IPS DF 6.9 (cell line): Measurements from ENCODE around the gene FAM187B.

Experiments
- DNase-seq: peaks from one replicate; pipeline ENCODE4 v3.0.0-alpha.2; 2013; ENCODE audit warnings: low read depth, low spot score
- H3K27ac ChIP-seq: one replicate; pipeline ENCODE4 v1.5.1; 2013; ENCODE audit warnings: low read length, control low read depth
- H3K27me3 ChIP-seq: 2 replicates; pipeline ENCODE4 v1.6.1; 2013; ENCODE audit warnings: mild to moderate bottlenecking, low read length; ENCODE audit not compliant: control insufficient read depth, insufficient read depth
- H3K36me3 ChIP-seq: 2 replicates; pipeline ENCODE4 v1.6.1; 2013; ENCODE audit warnings: low read length; ENCODE audit not compliant: control insufficient read depth, insufficient read depth
- H3K4me1 ChIP-seq: 2 replicates; pipeline ENCODE4 v1.6.1; 2013; ENCODE audit warnings: low read length; ENCODE audit not compliant: control insufficient read depth, insufficient read depth
- H3K4me3 ChIP-seq: 2 replicates; pipeline ENCODE4 v1.5.1; 2013; ENCODE audit warnings: mild to moderate bottlenecking, low read length
- H3K9me3 ChIP-seq: 2 replicates; pipeline ENCODE4 v1.6.1; 2013; ENCODE audit warnings: low read length, inconsistent platforms; ENCODE audit not compliant: control insufficient read depth, insufficient read depth
- WGBS: extraction: QIAGEN DNeasy Blood & Tissue Kit; methylation state at CpG from one replicate; pipeline ENCODE4 v1.1.7; 2013; ENCODE audit warnings: mixed read lengths, missing lambda C conversion rate; ENCODE audit not compliant: insufficient read length, insufficient coverage; 5-methylcytosine and 5-hydroxymethylcytosine counted together

Gene FAM187B

GRCh38 chr19:35219008-35219407 lies 9.5 kb downstream of the FAM187B start:
- no peak overlapping the region for H3K4me3 ChIP-seq
- H3K4me1 ChIP-seq, result no peaks in the 10 kb centered on the region
- no peaks in the 10 kb centered on the region for H3K27me3 ChIP-seq
- no peaks in the 10 kb centered on the region for H3K36me3 ChIP-seq
- DNase-seq, result no peak
- no CpG with 5 or more reads among the region's 1 CpG for WGBS
- no peak overlapping the region for H3K27ac ChIP-seq
- no peaks in the 10 kb centered on the region for H3K9me3 ChIP-seq

- Histone ChIP-seq H3K27ac (no peak overlapping the region), H3K36me3 (no peaks in the 10 kb centered on the region)
Observed at GRCh38 chr19:35217649-35217990, 10.9 kb downstream of the FAM187B start.

GRCh38 chr19:35216833-35217648 lies 11.5 kb downstream of the FAM187B start:
- DNase-seq, result no peak
- H3K27me3 ChIP-seq, result no peaks in the 10 kb centered on the region
- H3K9me3 ChIP-seq, result no peaks in the 10 kb centered on the region
- no peak overlapping the region for H3K27ac ChIP-seq
- no peaks in the 10 kb centered on the region for H3K4me1 ChIP-seq
- WGBS, result no CpG with 5 or more reads among the region's 3 CpGs
- H3K36me3 ChIP-seq, result no peaks in the 10 kb centered on the region
- H3K4me3 ChIP-seq, result no peak overlapping the region

More at GRCh38 chr19:35217649-35217990, 10.9 kb downstream of the FAM187B start:
- no peak overlapping the region for H3K4me3 ChIP-seq
- H3K27me3 ChIP-seq, result no peaks in the 10 kb centered on the region
- no peaks in the 10 kb centered on the region for H3K9me3 ChIP-seq
- DNase-seq, result no peak
- no peaks in the 10 kb centered on the region for H3K4me1 ChIP-seq

- H3K27me3 ChIP-seq, result no peaks in the 10 kb centered on the region
- no CpG with 5 or more reads among the region's 8 CpGs for WGBS
- no peak for DNase-seq
- H3K4me3 ChIP-seq, result no peak overlapping the region
- H3K36me3 ChIP-seq, result no peaks in the 10 kb centered on the region
- no peaks in the 10 kb centered on the region for H3K9me3 ChIP-seq
- no peaks in the 10 kb centered on the region for H3K4me1 ChIP-seq
- no peak overlapping the region for H3K27ac ChIP-seq
Observed at GRCh38 chr19:35216016-35216832, 12.3 kb downstream of the FAM187B start.

- Histone ChIP-seq H3K27ac (no peak overlapping the region), H3K9me3 (no peaks in the 10 kb centered on the region), H3K27me3 (no peaks in the 10 kb centered on the region), H3K36me3 (no peaks in the 10 kb centered on the region), H3K4me1 (no peaks in the 10 kb centered on the region), H3K4me3 (no peak overlapping the region)
- no CpG with 5 or more reads among the region's 7 CpGs for WGBS
- no peak for DNase-seq
Observed at GRCh38 chr19:35214766-35215422, 13.6 kb downstream of the FAM187B start.

- Histone ChIP-seq H3K27me3 (no peaks in the 10 kb centered on the region), H3K36me3 (no peaks in the 10 kb centered on the region), H3K4me1 (no peaks in the 10 kb centered on the region), H3K4me3 (no peak overlapping the region), H3K9me3 (no peaks in the 10 kb centered on the region), H3K27ac (no peak overlapping the region)
- no CpG with 5 or more reads among the region's 21 CpGs for WGBS
- no peak for DNase-seq
Observed at GRCh38 chr19:35213663-35214632, 14.6 kb downstream of the FAM187B start.

- H3K9me3 ChIP-seq, result no peaks in the 10 kb centered on the region
- no peak overlapping the region for H3K27ac ChIP-seq
- H3K4me1 ChIP-seq, result no peaks in the 10 kb centered on the region
- no peak overlapping the region for H3K4me3 ChIP-seq
- DNase-seq, result no peak
- no peaks in the 10 kb centered on the region for H3K36me3 ChIP-seq
- H3K27me3 ChIP-seq, result no peaks in the 10 kb centered on the region
- no CpG with 5 or more reads among the region's 7 CpGs for WGBS
Observed at GRCh38 chr19:35212241-35212640, 16.3 kb downstream of the FAM187B start.

GRCh38 chr19:35211545-35212230 lies 16.9 kb downstream of the FAM187B start:
- Histone ChIP-seq H3K36me3 (no peaks in the 10 kb centered on the region), H3K27me3 (no peaks in the 10 kb centered on the region), H3K4me1 (no peaks in the 10 kb centered on the region), H3K4me3 (no peak overlapping the region), H3K9me3 (no peaks in the 10 kb centered on the region), H3K27ac (no peak overlapping the region)
- no CpG with 5 or more reads among the region's 7 CpGs for WGBS
- DNase-seq, result no peak

GRCh38 chr19:35209646-35210045 lies 18.9 kb downstream of the FAM187B start:
- no CpG with 5 or more reads among the region's 4 CpGs for WGBS

More at GRCh38 chr19:35209646-35210045, 18.9 kb downstream of the FAM187B start:
- no peak for DNase-seq
- Histone ChIP-seq H3K4me3 (no peak overlapping the region), H3K4me1 (peaks cover 3% of the 10 kb centered on the region; the same call in 1 of the 2 replicates), H3K27me3 (no peaks in the 10 kb centered on the region), H3K9me3 (no peaks in the 10 kb centered on the region), H3K36me3 (no peaks in the 10 kb centered on the region), H3K27ac (no peak overlapping the region)
